ENCODE measurements around the gene CADM1.

CADM1 gene

DNA sequence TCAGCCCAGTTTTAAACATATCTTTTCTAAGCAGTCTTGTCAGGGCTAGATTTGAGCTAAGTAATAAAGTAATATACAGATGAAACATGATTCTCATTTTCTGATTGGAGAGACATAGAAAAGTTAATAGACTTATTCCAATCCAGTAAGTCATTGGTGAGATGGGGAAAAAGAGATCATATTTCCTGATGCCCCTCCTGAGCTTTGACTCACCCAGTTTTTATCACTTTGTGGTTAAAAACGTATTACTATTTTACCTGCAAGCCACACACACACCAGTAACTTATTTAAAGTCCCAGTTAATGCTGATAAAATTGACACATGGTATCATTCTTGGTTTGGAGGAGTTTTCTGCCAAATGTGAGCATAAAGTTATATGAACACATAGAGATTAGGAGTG lies 306.8 kb downstream of the CADM1 start:
- no peak overlapping the region for H3K14ac ChIP-seq (ENCODE audit: low read length)
- no peak overlapping the region for H3K4me3 ChIP-seq (ENCODE audit: low read length in 2 of 2)
- no peak for DNase-seq (ENCODE audit: low spot score)

DNA sequence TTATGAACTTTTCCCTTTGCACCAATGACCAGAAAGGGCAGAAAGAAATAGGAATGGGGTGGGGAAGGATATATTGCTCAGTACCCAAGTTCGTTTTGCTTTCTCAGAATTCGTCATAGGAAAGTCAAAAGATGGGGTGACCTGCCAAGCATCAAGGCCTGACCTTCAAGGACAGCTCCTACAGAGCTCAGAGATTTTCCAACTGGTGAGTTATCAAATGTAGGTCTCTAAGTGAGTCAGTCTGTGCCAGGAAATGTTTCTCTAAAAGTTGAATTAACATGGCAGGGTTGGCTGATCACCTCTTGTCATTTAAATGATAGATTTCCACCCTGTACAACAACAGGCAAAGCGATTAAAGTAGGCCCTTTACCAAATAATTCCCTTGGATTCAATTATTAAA lies 307.2 kb downstream of the CADM1 start:
- Histone ChIP-seq H3K4me1 (ENCODE audit: control insufficient read depth in 2 of 2, insufficient read depth in 1 of 2, low read depth in 1 of 2, low read length in 2 of 2) (peaks cover 5 to 7% of the 10 kb centered on the region in 2 donors), H3K9me3 (replicated peaks in 1 of 2; ENCODE audit: control insufficient read depth in 2 of 2, insufficient read depth in 1 of 2, low read depth in 1 of 2, low read length in 2 of 2) (no peaks in the 10 kb centered on the region), H3K36me3 (replicated peaks in 1 of 2; ENCODE audit: control insufficient read depth in 2 of 2, insufficient read depth in 2 of 2, low read length in 2 of 2) (no peaks in the 10 kb centered on the region), H3K18ac (ENCODE audit: low read length) (no peak overlapping the region), H2AK5ac (ENCODE audit: low read depth, low read length) (no peak overlapping the region), H4K91ac (ENCODE audit: low read depth, low read length, poor library complexity) (no peak overlapping the region), H3K4me3 (ENCODE audit: low read length in 2 of 2) (no peak overlapping the region), H3K23ac (ENCODE audit: low read depth, low read length, poor library complexity) (no peak overlapping the region), H3K27me3 (ENCODE audit: control insufficient read depth in 3 of 3, insufficient read depth in 3 of 3, low read depth in 1 of 3, low read length in 3 of 3) (no peaks in the 10 kb centered on the region), H3K4ac (ENCODE audit: low read length) (no peak overlapping the region), H4K8ac (ENCODE audit: low read depth, low read length) (no peak overlapping the region), H2BK5ac (ENCODE audit: low read length) (no peak overlapping the region), H3K79me1 (ENCODE audit: low read depth, low read length) (no peaks in the 10 kb centered on the region), H2BK12ac (ENCODE audit: low read length) (no peak overlapping the region), H3K4me2 (ENCODE audit: insufficient read depth, low read length, poor library complexity, severe bottlenecking) (no peak overlapping the region), H2AFZ (ENCODE audit: low read length) (no peak overlapping the region), H3K14ac (ENCODE audit: low read length) (no peak overlapping the region), H3K27ac (replicated peaks; ENCODE audit: low read length) (no peak overlapping the region), H3K9ac (ENCODE audit: low read depth, low read length, poor library complexity) (no peak overlapping the region), H2BK15ac (ENCODE audit: low read length) (no peak overlapping the region), H2BK120ac (ENCODE audit: low read depth, low read length) (no peak overlapping the region)
- no peak for DNase-seq (ENCODE audit: low spot score)
- no CpG with 5 or more reads among the region's 3 CpGs for WGBS, 2 donors (ENCODE audit: extremely low coverage in 2 of 2, insufficient read length in 2 of 2, insufficient replicate concordance in 1 of 2)

More for the DNA sequence above, 306.8 kb downstream of the CADM1 start:
- Histone ChIP-seq H4K91ac (ENCODE audit: low read depth, low read length, poor library complexity) (no peak overlapping the region), H2BK12ac (ENCODE audit: low read length) (no peak overlapping the region), H3K23ac (ENCODE audit: low read depth, low read length, poor library complexity) (no peak overlapping the region), H3K27me3 (ENCODE audit: control insufficient read depth in 3 of 3, insufficient read depth in 3 of 3, low read depth in 1 of 3, low read length in 3 of 3) (no peaks in the 10 kb centered on the region), H3K18ac (ENCODE audit: low read length) (no peak overlapping the region), H3K27ac (replicated peaks; ENCODE audit: low read length) (no peak overlapping the region), H2AFZ (ENCODE audit: low read length) (no peak overlapping the region), H2BK15ac (ENCODE audit: low read length) (no peak overlapping the region), H3K4ac (ENCODE audit: low read length) (no peak overlapping the region), H4K8ac (ENCODE audit: low read depth, low read length) (no peak overlapping the region), H3K36me3 (replicated peaks in 1 of 2; ENCODE audit: control insufficient read depth in 2 of 2, insufficient read depth in 2 of 2, low read length in 2 of 2) (no peaks in the 10 kb centered on the region), H3K4me2 (ENCODE audit: insufficient read depth, low read length, poor library complexity, severe bottlenecking) (no peak overlapping the region), H3K4me1 (ENCODE audit: control insufficient read depth in 2 of 2, insufficient read depth in 1 of 2, low read depth in 1 of 2, low read length in 2 of 2) (peaks cover 5 to 7% of the 10 kb centered on the region in 2 donors), H2AK5ac (ENCODE audit: low read depth, low read length) (no peak overlapping the region), H2BK120ac (ENCODE audit: low read depth, low read length) (no peak overlapping the region), H3K9ac (ENCODE audit: low read depth, low read length, poor library complexity) (no peak overlapping the region), H2BK5ac (ENCODE audit: low read length) (no peak overlapping the region), H3K9me3 (replicated peaks in 1 of 2; ENCODE audit: control insufficient read depth in 2 of 2, insufficient read depth in 1 of 2, low read depth in 1 of 2, low read length in 2 of 2) (no peaks in the 10 kb centered on the region), H3K79me1 (ENCODE audit: low read depth, low read length) (no peaks in the 10 kb centered on the region)
- WGBS, 2 donors (ENCODE audit: extremely low coverage in 2 of 2, insufficient read length in 2 of 2, insufficient replicate concordance in 1 of 2) = no CpG with 5 or more reads among the region's 1 CpG

DNA sequence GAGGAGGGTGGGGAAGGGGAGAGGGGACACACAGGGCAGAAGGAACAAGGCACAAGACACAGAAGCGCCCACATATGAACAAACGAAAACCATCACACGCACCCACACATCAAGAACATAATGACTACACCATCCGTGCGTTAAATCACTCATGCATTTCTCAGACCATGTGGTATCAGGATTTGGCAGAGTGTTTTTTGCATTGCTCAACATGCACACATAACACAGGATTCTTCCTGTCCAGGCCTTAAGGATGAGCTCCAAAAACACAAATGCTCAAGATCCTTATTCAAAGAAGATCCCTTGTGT lies 309.5 kb downstream of the CADM1 start:
- WGBS, 2 donors (ENCODE audit: extremely low coverage in 2 of 2, insufficient read length in 2 of 2, insufficient replicate concordance in 1 of 2) = no CpG with 5 or more reads among the region's 5 CpGs
- Histone ChIP-seq H3K4me2 (ENCODE audit: insufficient read depth, low read length, poor library complexity, severe bottlenecking) (no peak overlapping the region), H3K27me3 (ENCODE audit: control insufficient read depth in 3 of 3, insufficient read depth in 3 of 3, low read depth in 1 of 3, low read length in 3 of 3) (no peaks in the 10 kb centered on the region), H3K4ac (ENCODE audit: low read length) (no peak overlapping the region), H3K9me3 (replicated peaks in 1 of 2; ENCODE audit: control insufficient read depth in 2 of 2, insufficient read depth in 1 of 2, low read depth in 1 of 2, low read length in 2 of 2) (no peaks in the 10 kb centered on the region), H3K27ac (replicated peaks; ENCODE audit: low read length) (no peak overlapping the region), H3K4me1 (ENCODE audit: control insufficient read depth in 2 of 2, insufficient read depth in 1 of 2, low read depth in 1 of 2, low read length in 2 of 2) (peaks cover 5 to 8% of the 10 kb centered on the region in 2 donors), H2BK120ac (ENCODE audit: low read depth, low read length) (no peak overlapping the region), H3K4me3 (ENCODE audit: low read length in 2 of 2) (no peak overlapping the region), H3K23ac (ENCODE audit: low read depth, low read length, poor library complexity) (no peak overlapping the region), H2AK5ac (ENCODE audit: low read depth, low read length) (no peak overlapping the region), H4K91ac (ENCODE audit: low read depth, low read length, poor library complexity) (no peak overlapping the region), H2BK12ac (ENCODE audit: low read length) (no peak overlapping the region), H3K18ac (ENCODE audit: low read length) (no peak overlapping the region), H2BK5ac (ENCODE audit: low read length) (no peak overlapping the region), H3K14ac (ENCODE audit: low read length) (no peak overlapping the region), H3K36me3 (replicated peaks in 1 of 2; ENCODE audit: control insufficient read depth in 2 of 2, insufficient read depth in 2 of 2, low read length in 2 of 2) (no peaks in the 10 kb centered on the region), H4K8ac (ENCODE audit: low read depth, low read length) (no peak overlapping the region), H3K9ac (ENCODE audit: low read depth, low read length, poor library complexity) (no peak overlapping the region), H3K79me1 (ENCODE audit: low read depth, low read length) (no peaks in the 10 kb centered on the region), H2BK15ac (ENCODE audit: low read length) (no peak overlapping the region), H2AFZ (ENCODE audit: low read length) (no peak overlapping the region)
- DNase-seq (ENCODE audit: low spot score) = no peak

DNA sequence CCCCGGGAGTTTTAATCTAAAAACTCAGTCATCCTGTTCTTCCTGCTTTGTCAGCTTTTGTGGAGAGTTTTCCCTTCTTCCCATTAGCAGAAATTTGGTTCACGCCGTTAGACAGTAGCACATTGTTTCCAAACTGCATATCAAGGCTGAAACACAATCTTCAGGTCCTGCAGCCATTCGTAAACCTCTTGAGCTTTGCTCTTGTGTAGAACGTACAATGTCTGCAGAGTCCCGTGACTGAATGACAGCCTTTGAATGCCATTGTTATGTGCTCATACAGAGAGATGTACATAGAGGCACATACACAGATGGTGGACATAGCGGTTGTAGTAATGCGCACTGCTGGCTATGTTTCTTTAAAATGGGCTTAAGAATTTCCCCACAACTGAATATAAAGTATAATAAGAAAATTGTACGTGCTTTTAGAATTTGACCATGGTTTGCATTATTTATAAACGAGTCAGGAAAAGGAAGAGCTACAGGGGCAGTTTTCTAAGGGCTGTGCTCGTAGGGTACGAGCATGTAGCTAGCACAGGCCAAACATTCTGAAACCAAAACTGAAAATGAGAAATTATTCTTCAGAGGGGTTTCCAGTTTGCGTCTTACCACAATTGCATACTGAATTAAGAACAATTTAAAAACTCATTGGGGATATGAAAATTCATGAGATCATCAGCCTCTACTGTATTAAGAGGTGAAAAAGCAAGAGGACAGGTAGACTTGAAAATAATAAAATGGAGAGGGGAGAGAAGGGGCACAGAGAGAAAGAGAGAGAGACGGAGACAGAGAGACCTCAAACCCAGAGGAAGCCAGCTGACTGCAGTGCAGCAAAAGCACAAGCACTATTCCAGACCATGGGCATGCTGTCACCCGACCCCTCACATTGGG lies 310.1 kb downstream of the CADM1 start:
- no peaks in the 10 kb centered on the region for H3K36me3 ChIP-seq (replicated peaks in 1 of 2; ENCODE audit: control insufficient read depth in 2 of 2, insufficient read depth in 2 of 2, low read length in 2 of 2)
- peak overlapping the region; percentile 39 for H2AFZ ChIP-seq (ENCODE audit: low read length)
- H2BK5ac ChIP-seq (ENCODE audit: low read length) = no peak overlapping the region
- no peak overlapping the region for H3K18ac ChIP-seq (ENCODE audit: low read length)
- no peak for DNase-seq (ENCODE audit: low spot score)
- H3K27ac ChIP-seq (replicated peaks; ENCODE audit: low read length) = no peak overlapping the region
- H3K4ac ChIP-seq (ENCODE audit: low read length) = no peak overlapping the region
- no peak overlapping the region for H4K91ac ChIP-seq (ENCODE audit: low read depth, low read length, poor library complexity)
- H3K9me3 ChIP-seq (replicated peaks in 1 of 2; ENCODE audit: control insufficient read depth in 2 of 2, insufficient read depth in 1 of 2, low read depth in 1 of 2, low read length in 2 of 2) = no peaks in the 10 kb centered on the region
- no peak overlapping the region for H4K8ac ChIP-seq (ENCODE audit: low read depth, low read length)
- no peak overlapping the region for H2BK120ac ChIP-seq (ENCODE audit: low read depth, low read length)
- H3K9ac ChIP-seq (ENCODE audit: low read depth, low read length, poor library complexity) = no peak overlapping the region
- no peaks in the 10 kb centered on the region for H3K79me1 ChIP-seq (ENCODE audit: low read depth, low read length)
- H3K14ac ChIP-seq (ENCODE audit: low read length) = no peak overlapping the region
- no peaks in the 10 kb centered on the region for H3K27me3 ChIP-seq (ENCODE audit: control insufficient read depth in 3 of 3, insufficient read depth in 3 of 3, low read depth in 1 of 3, low read length in 3 of 3)
- H3K4me3 ChIP-seq (ENCODE audit: low read length in 2 of 2) = no peak overlapping the region
- H2BK15ac ChIP-seq (ENCODE audit: low read length) = no peak overlapping the region
- WGBS, 2 donors (ENCODE audit: extremely low coverage in 2 of 2, insufficient read length in 2 of 2, insufficient replicate concordance in 1 of 2) = no CpG with 5 or more reads among the region's 15 CpGs
- H2BK12ac ChIP-seq (ENCODE audit: low read length) = no peak overlapping the region
- no peak overlapping the region for H2AK5ac ChIP-seq (ENCODE audit: low read depth, low read length)
- H3K4me1 ChIP-seq (ENCODE audit: control insufficient read depth in 2 of 2, insufficient read depth in 1 of 2, low read depth in 1 of 2, low read length in 2 of 2) = peaks cover 5 to 8% of the 10 kb centered on the region in 2 donors
- H3K23ac ChIP-seq (ENCODE audit: low read depth, low read length, poor library complexity) = no peak overlapping the region
- H3K4me2 ChIP-seq (ENCODE audit: insufficient read depth, low read length, poor library complexity, severe bottlenecking) = no peak overlapping the region

All from neuronal stem cell (in vitro differentiated cells).